B cell (primary cell): ENCODE results near the gene DRD2. TPM values are rescaled to one million over a fixed set of nuclear protein-coding genes. Genes with fewer than 3 reads are reported as not detected.

Source experiments
- ATAC-seq: fragments of 200-7000 bp; cut with Tn5 transposase; one replicate; pipeline ENCODE4 v1.10.0; 2021; ENCODE audit warnings: low read depth, mild to moderate bottlenecking, moderate number of reproducible peaks, moderate library complexity
- CTCF ChIA-PET: fragments of 350-600 bp; sonication (Branson Sonifier 250); formaldehyde crosslinking; loops from one replicate; lab custom pipeline; 2021; ENCODE audit warnings: antibody characterized with exemption, inconsistent platforms; lab: Charles Lee
- POLR2A ChIA-PET: fragments of 350-600 bp; sonication (Branson Sonifier 250); formaldehyde crosslinking; loops from one replicate; lab custom pipeline; 2021; ENCODE audit warnings: antibody characterized with exemption; lab: Charles Lee
- DNase-seq: peaks from one replicate; pipeline ENCODE4 v3.0.0; 2013
- H2AFZ ChIP-seq: 2 replicates; pipeline ENCODE4 v1.6.1; 2012; ENCODE audit warnings: mild to moderate bottlenecking, low read depth, low read length; ENCODE audit not compliant: insufficient read depth, poor library complexity, severe bottlenecking
- H3K27ac ChIP-seq, 2 donors: 1 replicate in 1 of 2; 2 replicates in 1 of 2; pipeline ENCODE4 v1.5.1; 2012 to 2013; ENCODE audit warnings: low read length in 2 of 2, mild to moderate bottlenecking in 2 of 2, moderate library complexity in 1 of 2
- H3K27me3 ChIP-seq, 4 experiments: fragments of 200-600 bp in 1 of 4; sonication (generic) in 1 of 4; replicated peaks in 1 of 4; 1 replicate in 2 of 4; 2 replicates in 2 of 4; pipeline versions ENCODE4 v1.6.1 to v1.7.0; 2013 to 2016; ENCODE audit warnings: low read length in 3 of 4, mild to moderate bottlenecking in 2 of 4, mixed read lengths in 1 of 4, moderate library complexity in 1 of 4; ENCODE audit not compliant: insufficient read depth in 4 of 4, control insufficient read depth in 3 of 4; ENCODE audit errors: control extremely low read depth in 1 of 4
- H3K36me3 ChIP-seq, 2 experiments: replicated peaks in 1 of 2; 1 replicate in 1 of 2; 2 replicates in 1 of 2; pipeline versions ENCODE4 v1.6.1 to v1.7.1; 2013; ENCODE audit warnings: low read length in 1 of 2; ENCODE audit not compliant: insufficient read depth in 2 of 2, control insufficient read depth in 1 of 2; ENCODE audit errors: control extremely low read depth in 1 of 2, extremely low read depth in 1 of 2
- H3K4me1 ChIP-seq, 2 donors: fragments of 200-600 bp in 1 of 2; sonication (generic) in 1 of 2; 1 replicate in 1 of 2; 2 replicates in 1 of 2; pipeline versions ENCODE4 v1.5.1 to v1.6.1; 2013 to 2017; ENCODE audit warnings: low read length in 2 of 2; ENCODE audit not compliant: control insufficient read depth in 2 of 2, insufficient read depth in 2 of 2
- H3K4me2 ChIP-seq: replicated peaks from 2 replicates; pipeline ENCODE3; 2012; ENCODE audit warnings: mild to moderate bottlenecking, low read depth, low read length; ENCODE audit not compliant: poor library complexity, severe bottlenecking
- H3K4me3 ChIP-seq, 5 experiments: fragments of 200-600 bp in 1 of 5; sonication (generic) in 1 of 5; 1 replicate in 3 of 5; 2 replicates in 2 of 5; pipeline versions ENCODE4 v1.5.1 to v1.7.0; 2011 to 2016; ENCODE audit warnings: low read length in 4 of 5, mild to moderate bottlenecking in 4 of 5, low read depth in 2 of 5, control low read depth in 1 of 5, moderate library complexity in 1 of 5; ENCODE audit not compliant: insufficient read depth in 1 of 5; ENCODE audit errors: control extremely low read depth in 1 of 5, extremely low read depth in 1 of 5
- H3K79me2 ChIP-seq: fragments of 200-600 bp; sonication (generic); one replicate; pipeline ENCODE4 v1.6.0; 2016; ENCODE audit warnings: low read length; ENCODE audit not compliant: control insufficient read depth, insufficient read depth
- H3K9ac ChIP-seq: fragments of 200-600 bp; sonication (generic); 2 replicates; pipeline ENCODE4 v1.6.1; 2017; ENCODE audit warnings: mild to moderate bottlenecking, low read length, moderate library complexity
- H3K9me3 ChIP-seq, 3 donors: one replicate each; pipeline versions ENCODE4 v1.6.1 to v1.7.1; 2013; ENCODE audit warnings: low read length in 2 of 3; ENCODE audit not compliant: control insufficient read depth in 2 of 3, insufficient read depth in 1 of 3; ENCODE audit errors: control extremely low read depth in 1 of 3
- H4K20me1 ChIP-seq: 2 replicates; pipeline ENCODE4 v1.6.0; 2012; ENCODE audit warnings: mild to moderate bottlenecking, low read length; ENCODE audit not compliant: insufficient read depth, control insufficient read depth, poor library complexity, severe bottlenecking
- H3K27ac Mint-ChIP-seq: one replicate; pipeline ENCODE4 v1.8.0; 2021; ENCODE audit warnings: mixed read lengths
- H3K27me3 Mint-ChIP-seq: one replicate; pipeline ENCODE4 v1.8.0; 2021; ENCODE audit warnings: mixed read lengths
- H3K4me1 Mint-ChIP-seq: one replicate; pipeline ENCODE4 v1.8.0; 2021; ENCODE audit warnings: mixed read lengths
- H3K4me3 Mint-ChIP-seq: one replicate; pipeline ENCODE4 v1.8.0; 2021; ENCODE audit warnings: mixed read lengths
- H3K9me3 Mint-ChIP-seq: one replicate; pipeline ENCODE4 v1.8.0; 2022; ENCODE audit warnings: mixed read lengths; ENCODE audit not compliant: insufficient read depth
- EZH2 ChIP-seq: IDR thresholded peaks from 2 replicates; pipeline ENCODE4 v1.6.1; 2012; ENCODE audit warnings: borderline replicate concordance, low read depth, mild to moderate bottlenecking, moderate library complexity, low read length; ENCODE audit not compliant: insufficient read depth, poor library complexity, severe bottlenecking
- WGBS: methylation state at CpG from one replicate; pipeline ENCODE4 v1.1.5; 2013; ENCODE audit warnings: missing lambda C conversion rate; ENCODE audit not compliant: insufficient coverage; 5-methylcytosine and 5-hydroxymethylcytosine counted together
- intact Hi-C: fragments of 100-400 bp; cut with micrococcal nuclease; formaldehyde crosslinking; loops from one replicate; pipeline ENCODE4 v1.10.0; 2022
- polyA plus RNA-seq: library from polyadenylated mRNA; depleted of rRNA; stranded (reverse); fragments of >200 nt; gene quantifications from 2 replicates; pipeline ENCODE4 v1.2.3, GENCODE V29; 2012
- total RNA-seq, 2 donors: library from RNA; stranded (reverse); fragments of 120-200 nt in 1 of 2; gene quantifications; 1 replicate in 1 of 2; 2 replicates in 1 of 2; pipeline versions ENCODE4 v1.2.3 to v1.2.4, GENCODE V29; 2013 to 2022
- TF ChIP-seq, protein P1 (sequence below): fragments of 200-600 bp; IDR thresholded peaks from one replicate; pipeline ENCODE4 v1.8.0; 2022; ENCODE audit warnings: antibody characterized with exemption, mild to moderate bottlenecking

Gene DRD2
- total and polyA plus RNA-seq, 2 donors (not counting 1 experiment from before 2014, with no cell fraction given) = not detected

DNA sequence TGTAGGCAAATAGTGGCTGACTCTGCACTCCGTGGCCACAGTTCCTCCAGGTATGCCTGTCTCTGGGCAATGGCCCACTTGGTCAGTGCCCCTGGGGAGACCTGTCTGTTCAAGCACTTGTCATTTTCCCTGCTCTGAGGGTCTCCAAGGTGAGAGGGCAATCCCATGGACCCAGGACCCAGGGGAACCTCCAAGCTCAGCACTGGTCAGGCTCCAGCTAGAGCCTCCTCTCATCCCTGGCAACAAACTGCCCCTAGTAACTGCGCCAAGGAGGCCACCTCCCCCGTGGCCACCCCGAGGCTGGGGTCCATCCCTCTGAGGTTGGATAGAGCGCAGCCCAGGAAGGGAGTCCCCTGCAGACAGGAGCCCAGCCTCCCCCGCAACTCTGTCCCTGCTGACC, 88.3 kb downstream of the DRD2 start:
- Mint-ChIP-seq H3K4me1 (no peaks in the 10 kb centered on the region), H3K9me3 (no peaks in the 10 kb centered on the region), H3K27me3 (peaks cover 4% of the 10 kb centered on the region), H3K4me3 (no peak overlapping the region), H3K27ac (no peak overlapping the region)
- no peak for ATAC-seq
- Histone ChIP-seq H3K9ac (no peak overlapping the region), H3K79me2 (no peaks in the 10 kb centered on the region), H3K36me3 (no peaks in the 10 kb centered on the region), H3K4me1 (peaks cover 0 to 9% of the 10 kb centered on the region in 2 donors), H3K4me2 (no peak overlapping the region), H2AFZ (no peak overlapping the region), H3K4me3 (no peak overlapping the region), H3K27me3 (peaks cover 0 to 28% (median 19%) of the 10 kb centered on the region in 4 experiments), H4K20me1 (no peaks in the 10 kb centered on the region), H3K9me3 (peaks cover 0 to 11% (median 0%) of the 10 kb centered on the region in 3 donors), H3K27ac (no peak overlapping the region)
- POLR2A ChIA-PET = no interaction called here
- CTCF ChIA-PET = no interaction called here
- WGBS = 74% methylated on average over 6 of the region's 6 CpGs
- TF ChIP-seq EZH2 = no peak
- intact Hi-C loops = no loop called here
- DNase-seq = no peak

DNA sequence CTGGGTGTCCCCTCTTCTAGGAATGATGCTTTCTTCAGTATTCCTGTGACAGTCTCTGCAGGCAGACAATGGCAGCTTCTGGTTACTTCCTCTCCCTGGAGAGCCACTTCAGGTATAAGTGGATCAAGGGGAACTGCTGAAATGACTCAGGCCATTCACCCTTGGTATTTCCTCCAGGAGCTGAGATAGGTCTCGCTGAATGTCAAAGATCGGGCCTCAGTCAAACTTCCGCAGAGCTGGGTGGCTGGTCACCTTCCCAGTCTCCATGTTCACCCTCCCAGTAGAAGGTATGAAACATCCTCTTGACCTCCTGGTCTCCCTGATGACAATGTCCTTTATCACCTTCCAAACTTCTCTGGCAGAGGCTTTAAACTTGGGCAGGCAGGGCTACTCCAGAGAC, 89.4 kb downstream of the DRD2 start:
- Mint-ChIP-seq H3K27ac (no peak overlapping the region), H3K4me1 (no peaks in the 10 kb centered on the region), H3K4me3 (no peak overlapping the region), H3K9me3 (no peaks in the 10 kb centered on the region), H3K27me3 (peaks cover 4% of the 10 kb centered on the region)
- Histone ChIP-seq H4K20me1 (no peaks in the 10 kb centered on the region), H3K27me3 (peaks cover 0 to 28% (median 16%) of the 10 kb centered on the region in 4 experiments), H3K9me3 (peaks cover 0 to 11% (median 0%) of the 10 kb centered on the region in 3 donors), H3K9ac (no peak overlapping the region), H3K36me3 (no peaks in the 10 kb centered on the region), H3K4me3 (no peak overlapping the region), H3K79me2 (no peaks in the 10 kb centered on the region), H3K4me2 (no peak overlapping the region), H2AFZ (no peak overlapping the region), H3K27ac (no peak overlapping the region), H3K4me1 (peaks cover 0 to 9% of the 10 kb centered on the region in 2 donors)
- ChIA-PET POLR2A (no interaction called here), CTCF (no interaction called here)
- ATAC-seq (no peak), DNase-seq (no peak)
- intact Hi-C loops = no loop called here
- TF ChIP-seq EZH2 = no peak
- TF ChIP-seq, protein P1, sequence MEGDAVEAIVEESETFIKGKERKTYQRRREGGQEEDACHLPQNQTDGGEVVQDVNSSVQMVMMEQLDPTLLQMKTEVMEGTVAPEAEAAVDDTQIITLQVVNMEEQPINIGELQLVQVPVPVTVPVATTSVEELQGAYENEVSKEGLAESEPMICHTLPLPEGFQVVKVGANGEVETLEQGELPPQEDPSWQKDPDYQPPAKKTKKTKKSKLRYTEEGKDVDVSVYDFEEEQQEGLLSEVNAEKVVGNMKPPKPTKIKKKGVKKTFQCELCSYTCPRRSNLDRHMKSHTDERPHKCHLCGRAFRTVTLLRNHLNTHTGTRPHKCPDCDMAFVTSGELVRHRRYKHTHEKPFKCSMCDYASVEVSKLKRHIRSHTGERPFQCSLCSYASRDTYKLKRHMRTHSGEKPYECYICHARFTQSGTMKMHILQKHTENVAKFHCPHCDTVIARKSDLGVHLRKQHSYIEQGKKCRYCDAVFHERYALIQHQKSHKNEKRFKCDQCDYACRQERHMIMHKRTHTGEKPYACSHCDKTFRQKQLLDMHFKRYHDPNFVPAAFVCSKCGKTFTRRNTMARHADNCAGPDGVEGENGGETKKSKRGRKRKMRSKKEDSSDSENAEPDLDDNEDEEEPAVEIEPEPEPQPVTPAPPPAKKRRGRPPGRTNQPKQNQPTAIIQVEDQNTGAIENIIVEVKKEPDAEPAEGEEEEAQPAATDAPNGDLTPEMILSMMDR = no peak
- 100% methylated on average over 3 of the region's 3 CpGs for WGBS
